Endothelial cell of umbilical vein (primary cell): ENCODE data around the gene RFC3. TPM values are rescaled to one million over a fixed set of nuclear protein-coding genes. Genes with fewer than 3 reads are reported as not detected.

Source experiments
- BruUV-seq: library from RNA; stranded (reverse); fragments of 400-500 nt; replicated peaks from 2 replicates; lab custom pipeline; 2021; lab: Mats Ljungman, UMichigan
- CTCF ChIA-PET: fragments of 300-600, 350-600 bp; sonication (Branson Sonifier 250); formaldehyde crosslinking; loops from one replicate; lab custom pipeline; 2021; ENCODE audit warnings: antibody characterized with exemption, inconsistent platforms; lab: Charles Lee
- POLR2A ChIA-PET: fragments of 300-600, 350-600 bp; sonication (Branson Sonifier 250); formaldehyde crosslinking; loops from one replicate; lab custom pipeline; 2021; ENCODE audit warnings: antibody characterized with exemption, inconsistent platforms; lab: Charles Lee
- DNase-seq: peaks from one replicate; pipeline ENCODE4 v3.0.0-alpha.2; 2011; ENCODE audit warnings: low read depth, low spot score
- FAIRE-seq: peaks from 2 replicates; lab custom pipeline; 2011; peaks lifted over from hg19 to GRCh38; lab: Jason Lieb, UNC
- H2AFZ ChIP-seq: 2 replicates; pipeline ENCODE4 v1.6.0; 2012; ENCODE audit warnings: low read depth, low read length, control low read depth, inconsistent platforms
- H3K27ac ChIP-seq: 2 replicates; pipeline ENCODE4 v1.5.1; 2011; ENCODE audit warnings: low read depth, mild to moderate bottlenecking, control low read depth, low read length, moderate library complexity; ENCODE audit not compliant: insufficient read depth
- H3K27me3 ChIP-seq, 2 experiments: 2 replicates each; pipeline versions ENCODE4 v1.6.0 to v1.6.1; 2011; ENCODE audit warnings: low read length in 2 of 2, mixed read lengths in 1 of 2; ENCODE audit not compliant: control insufficient read depth in 2 of 2, insufficient read depth in 2 of 2
- H3K36me3 ChIP-seq, 2 experiments: 2 replicates in 1 of 2; 3 replicates in 1 of 2; pipeline ENCODE4 v1.5.1; 2011; ENCODE audit warnings: low read length in 2 of 2, mild to moderate bottlenecking in 1 of 2, moderate library complexity in 1 of 2; ENCODE audit not compliant: control insufficient read depth in 2 of 2, insufficient read depth in 2 of 2; ENCODE audit errors: extremely low read depth in 1 of 2
- H3K4me1 ChIP-seq: 3 replicates; pipeline ENCODE4 v1.5.1; 2011; ENCODE audit warnings: mild to moderate bottlenecking, low read length; ENCODE audit not compliant: control insufficient read depth, insufficient read depth; ENCODE audit errors: extremely low read depth
- H3K4me2 ChIP-seq: 2 replicates; pipeline ENCODE4 v1.6.1; 2011; ENCODE audit warnings: low read length, control low read depth, mixed read lengths; ENCODE audit not compliant: insufficient read depth
- H3K4me3 ChIP-seq, 3 experiments: fragments of 200-600 bp in 1 of 3; sonication (generic), shearing (Covaris generic) in 1 of 3; replicated peaks in 1 of 3; 2 replicates each; pipeline ENCODE4 v1.5.1; 2011 to 2016; ENCODE audit warnings: control low read depth in 3 of 3, low read length in 3 of 3, mild to moderate bottlenecking in 2 of 3, inconsistent platforms in 1 of 3, low read depth in 1 of 3, moderate library complexity in 1 of 3; ENCODE audit not compliant: insufficient read depth in 1 of 3
- H3K79me2 ChIP-seq: 2 replicates; pipeline ENCODE4 v1.6.0; 2012; ENCODE audit warnings: low read length, inconsistent platforms; ENCODE audit not compliant: control insufficient read depth, insufficient read depth
- H3K9ac ChIP-seq: replicated peaks from 2 replicates; pipeline ENCODE3; 2011; ENCODE audit warnings: low read length, control low read depth; ENCODE audit not compliant: insufficient read depth; ENCODE audit errors: extremely low read depth
- H3K9me1 ChIP-seq: replicated peaks from 3 replicates; pipeline ENCODE4 v1.6.0; 2011; ENCODE audit warnings: mild to moderate bottlenecking, low read length; ENCODE audit not compliant: control insufficient read depth, insufficient read depth; ENCODE audit errors: extremely low read depth
- H3K9me3 ChIP-seq: replicated peaks from 2 replicates; pipeline ENCODE4 v1.5.1; 2012; ENCODE audit warnings: low read length, inconsistent platforms; ENCODE audit not compliant: control insufficient read depth, insufficient read depth
- H4K20me1 ChIP-seq: replicated peaks from 2 replicates; pipeline ENCODE3; 2011; ENCODE audit warnings: mild to moderate bottlenecking, low read length; ENCODE audit not compliant: control insufficient read depth, insufficient read depth; ENCODE audit errors: extremely low read depth
- CTCF ChIP-seq, 2 donors: IDR thresholded peaks; 1 replicate in 1 of 2; 2 replicates in 1 of 2; pipeline ENCODE4 v1.5.1; 2011; ENCODE audit warnings: low read length in 2 of 2, mild to moderate bottlenecking in 2 of 2, moderate library complexity in 2 of 2, control low read depth in 1 of 2, inconsistent platforms in 1 of 2, low read depth in 1 of 2; ENCODE audit not compliant: insufficient read depth in 1 of 2; ENCODE audit errors: extremely low read depth in 1 of 2
- EZH2 ChIP-seq: IDR thresholded peaks from 2 replicates; pipeline ENCODE4 v1.6.1; 2012; ENCODE audit warnings: borderline replicate concordance, low read depth, mild to moderate bottlenecking, moderate library complexity, low read length, inconsistent platforms; ENCODE audit not compliant: severe bottlenecking
- GATA2 ChIP-seq: IDR thresholded peaks from 2 replicates; pipeline ENCODE4 v1.7.0; 2011; ENCODE audit warnings: low read depth, mild to moderate bottlenecking, moderate library complexity, mixed read lengths, low read length; ENCODE audit not compliant: insufficient read length, insufficient read depth
- JUN ChIP-seq: IDR thresholded peaks from 2 replicates; pipeline ENCODE4 v1.6.1; 2011; ENCODE audit warnings: borderline replicate concordance, low read depth; ENCODE audit not compliant: insufficient read length, insufficient read depth
- MAX ChIP-seq: IDR thresholded peaks from 2 replicates; pipeline ENCODE4 v1.6.1; 2011; ENCODE audit not compliant: insufficient read depth, insufficient read length
- POLR2A ChIP-seq: IDR thresholded peaks from 2 replicates; pipeline ENCODE4 v1.6.1; 2012; ENCODE audit warnings: low read depth, mild to moderate bottlenecking, control low read depth, low read length
- POLR2AphosphoS5 ChIP-seq: IDR thresholded peaks from 2 replicates; pipeline ENCODE4 v1.6.1; 2012; ENCODE audit warnings: low read depth, mild to moderate bottlenecking, control low read depth, low read length, moderate library complexity; ENCODE audit not compliant: insufficient read depth
- dilution Hi-C: fragments of 300-500 bp; cut with MboI; formaldehyde crosslinking; loops from one replicate; pipeline ENCODE4 v1.15.0; 2019; ENCODE audit warnings: low sequenced_read_pairs; ENCODE audit not compliant: extremely low pct_ligation_motif_present
- intact Hi-C: fragments of 100-400 bp; cut with micrococcal nuclease; formaldehyde crosslinking; loops from one replicate; pipeline ENCODE4 v1.10.0; 2022
- polyA plus RNA-seq, 4 experiments: library from polyadenylated mRNA; depleted of rRNA in 3 of 4; stranded (reverse) in 3 of 4; unstranded in 1 of 4; fragments of >200 nt; gene quantifications; 2 replicates each; pipeline versions ENCODE4 v1.2.1 to v1.2.3, GENCODE V29; 2011 to 2012; ENCODE audit warnings: missing spikeins in 1 of 4
- total RNA-seq: library from RNA; stranded (reverse); gene quantifications from 2 replicates; pipeline ENCODE4 v1.2.3, GENCODE V29; 2021

Gene RFC3
- total and polyA plus RNA-seq, 2 donors (not counting 3 experiments of a cell fraction or from before 2014, with no cell fraction given), result 7.3 to 17.9 TPM

- no peaks in the 10 kb centered on the region for H3K36me3 ChIP-seq
- DNase-seq (no peak), FAIRE-seq (no peak)
- no TSS peak for BruUV-seq
- H3K4me1 ChIP-seq, result no peaks in the 10 kb centered on the region
- H2AFZ ChIP-seq, result no peak overlapping the region
- H3K27ac ChIP-seq, result no peak overlapping the region
- H3K79me2 ChIP-seq, result no peaks in the 10 kb centered on the region
- CTCF ChIA-PET, result interaction anchor here (1.5 to 1.6 kb wide), 2 partner anchors 59 to 71 kb away, joined by 5 to 6 read pairs; no protein-coding TSS in a partner anchor
- H3K9me3 ChIP-seq, result no peaks in the 10 kb centered on the region
- dilution Hi-C loops, result no loop called here
- H4K20me1 ChIP-seq, result no peaks in the 10 kb centered on the region
- H3K4me2 ChIP-seq, result no peak overlapping the region
- H3K27me3 ChIP-seq, result no peaks in the 10 kb centered on the region
- intact Hi-C loops, result no loop called here
- H3K9ac ChIP-seq, result no peak overlapping the region
- no peak overlapping the region for H3K4me3 ChIP-seq
- TF ChIP-seq POLR2A (no peak), EZH2 (no peak), CTCF (IDR thresholded peaks at IDR 0.05; ENCODE audit: extremely low read depth in 1 of 2, insufficient read depth in 1 of 2, low read depth in 1 of 2, low read length in 2 of 2) (no peak), POLR2AphosphoS5 (no peak), JUN (no peak), GATA2 (no peak), MAX (no peak)
- POLR2A ChIA-PET, result no interaction called here
- no peaks in the 10 kb centered on the region for H3K9me1 ChIP-seq
These were observed 53.5 kb downstream of the RFC3 start for GRCh38 chr13:33871207-33872004.
